Activated naive CD4-positive, alpha-beta T cell treated with anti-CD3 and anti-CD28 coated beads, Interleukin-2, amount 10 ng/mL, durations not matched to agents 7 days and 5 days (primary cell): ENCODE results near the gene MEF2C.

Experiments
- CTCF ChIA-PET: fragments of 350-600 bp; sonication (Branson Sonifier 250); formaldehyde crosslinking; loops from one replicate; lab custom pipeline; 2021; ENCODE audit warnings: antibody characterized with exemption; lab: Charles Lee
- DNase-seq: peaks from one replicate; pipeline ENCODE4 v3.0.0-alpha.2; 2020
- H3K27ac Mint-ChIP-seq: one replicate; pipeline ENCODE4 v1.8.0; 2021; ENCODE audit warnings: mild to moderate bottlenecking, moderate library complexity, mixed read lengths
- H3K27me3 Mint-ChIP-seq: one replicate; pipeline ENCODE4 v1.8.0; 2021; ENCODE audit warnings: mild to moderate bottlenecking, mixed read lengths
- H3K36me3 Mint-ChIP-seq: one replicate; pipeline ENCODE4 v1.8.0; 2021; ENCODE audit warnings: mixed read lengths
- H3K4me1 Mint-ChIP-seq: one replicate; pipeline ENCODE4 v1.8.0; 2021; ENCODE audit warnings: mixed read lengths
- H3K4me3 Mint-ChIP-seq: one replicate; pipeline ENCODE4 v1.8.0; 2021; ENCODE audit warnings: mild to moderate bottlenecking, moderate library complexity, mixed read lengths
- H3K9me3 Mint-ChIP-seq: one replicate; pipeline ENCODE4 v1.8.0; 2021; ENCODE audit warnings: mixed read lengths

Gene MEF2C

GRCh38 chr5:88719434-88719833, 163.6 kb downstream of the MEF2C start:
- CTCF ChIA-PET = no interaction called here
- H3K27me3 Mint-ChIP-seq = peaks cover 11% of the 10 kb centered on the region
- H3K9me3 Mint-ChIP-seq = no peaks in the 10 kb centered on the region
- H3K36me3 Mint-ChIP-seq = no peaks in the 10 kb centered on the region
- H3K4me3 Mint-ChIP-seq = no peak overlapping the region
- no peak for DNase-seq
- H3K4me1 Mint-ChIP-seq = no peaks in the 10 kb centered on the region
- H3K27ac Mint-ChIP-seq = no peak overlapping the region

DNA sequence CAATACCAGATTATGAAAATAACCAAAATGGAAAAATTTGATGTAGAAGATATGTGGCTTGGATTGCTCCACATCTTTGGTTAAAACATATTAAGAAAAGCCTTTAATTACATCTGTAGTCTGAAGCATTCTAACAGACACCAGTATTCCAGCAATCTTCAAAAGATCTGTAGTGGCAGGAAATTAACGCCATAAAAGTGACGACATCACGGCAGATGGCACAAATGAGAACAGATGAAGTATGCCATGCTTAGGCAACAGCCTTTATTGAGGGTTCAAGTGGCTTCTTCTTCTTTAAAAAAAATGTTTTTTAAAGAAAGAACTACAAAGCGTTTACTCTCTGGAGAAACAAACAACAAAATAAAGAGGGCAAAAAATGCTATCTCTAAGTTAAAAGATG, 164.2 kb downstream of the MEF2C start:
- Mint-ChIP-seq H3K27me3 (peaks cover 11% of the 10 kb centered on the region), H3K4me1 (no peaks in the 10 kb centered on the region), H3K36me3 (no peaks in the 10 kb centered on the region), H3K27ac (no peak overlapping the region), H3K9me3 (no peaks in the 10 kb centered on the region), H3K4me3 (no peak overlapping the region)
- CTCF ChIA-PET = no interaction called here
- DNase-seq = no peak

GRCh38 chr5:88716101-88716500, 166.9 kb downstream of the MEF2C start:
- CTCF ChIA-PET = no interaction called here
- H3K36me3 Mint-ChIP-seq = no peaks in the 10 kb centered on the region
- no peaks in the 10 kb centered on the region for H3K4me1 Mint-ChIP-seq
- H3K4me3 Mint-ChIP-seq = no peak overlapping the region
- no peaks in the 10 kb centered on the region for H3K9me3 Mint-ChIP-seq
- no peak overlapping the region for H3K27ac Mint-ChIP-seq
- DNase-seq = no peak
- H3K27me3 Mint-ChIP-seq = peaks cover 10% of the 10 kb centered on the region

- Mint-ChIP-seq H3K4me3 (no peak overlapping the region), H3K4me1 (no peaks in the 10 kb centered on the region), H3K27me3 (peaks cover 8% of the 10 kb centered on the region), H3K9me3 (no peaks in the 10 kb centered on the region), H3K27ac (no peak overlapping the region), H3K36me3 (no peaks in the 10 kb centered on the region)
- no peak for DNase-seq
- CTCF ChIA-PET = no interaction called here
These were observed 167.5 kb downstream of the MEF2C start for GRCh38 chr5:88715503-88715902.

GRCh38 chr5:88713818-88714217, 169.2 kb downstream of the MEF2C start:
- H3K9me3 Mint-ChIP-seq = no peaks in the 10 kb centered on the region
- no peak for DNase-seq
- no peak overlapping the region for H3K27ac Mint-ChIP-seq
- peaks cover 8% of the 10 kb centered on the region for H3K27me3 Mint-ChIP-seq
- no peak overlapping the region for H3K4me3 Mint-ChIP-seq
- CTCF ChIA-PET = interaction anchor here (0.9 kb wide), 1 partner anchor 12 kb away, joined by 4 read pairs; no protein-coding TSS in a partner anchor
- H3K4me1 Mint-ChIP-seq = no peaks in the 10 kb centered on the region
- no peaks in the 10 kb centered on the region for H3K36me3 Mint-ChIP-seq

DNA sequence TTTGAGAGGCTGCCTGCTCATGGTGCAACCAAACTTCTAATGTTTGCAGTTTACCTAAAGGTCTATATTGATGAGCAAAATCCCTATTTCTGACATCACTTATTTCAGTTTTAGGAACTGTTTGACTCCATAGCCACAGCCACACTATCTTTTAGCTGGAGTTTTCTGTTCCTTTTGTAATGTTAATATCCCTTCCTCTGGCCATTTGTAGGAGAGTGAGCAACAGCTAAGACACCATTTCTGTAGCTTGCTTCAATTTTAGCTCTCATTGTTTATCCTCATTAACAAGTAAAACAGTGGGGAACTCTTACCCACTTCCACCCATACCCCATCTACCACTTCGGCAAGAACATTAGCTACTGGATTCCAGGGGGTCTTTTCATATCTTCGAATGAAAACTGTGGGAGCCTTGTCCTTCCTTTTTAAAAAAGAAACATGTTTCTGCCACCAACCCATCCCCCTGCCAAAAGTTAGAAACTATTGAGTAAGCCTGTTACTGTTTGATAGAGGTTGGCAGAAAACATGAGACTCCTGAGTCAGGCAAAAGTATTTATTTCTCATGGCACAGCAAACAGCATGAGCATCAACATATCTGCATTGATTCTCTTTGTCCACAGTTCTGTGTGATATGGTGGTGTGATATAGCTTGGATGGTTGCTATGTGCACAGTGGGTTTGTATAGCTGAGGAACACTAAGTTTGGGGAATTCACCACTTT, 174.1 kb downstream of the MEF2C start:
- H3K27ac Mint-ChIP-seq = no peak overlapping the region
- no peaks in the 10 kb centered on the region for H3K4me1 Mint-ChIP-seq
- CTCF ChIA-PET = interaction anchor here (1.1 kb wide), 1 partner anchor 61 kb away, joined by 3 read pairs; no protein-coding TSS in a partner anchor
- H3K4me3 Mint-ChIP-seq = no peak overlapping the region
- no peaks in the 10 kb centered on the region for H3K27me3 Mint-ChIP-seq
- no peaks in the 10 kb centered on the region for H3K9me3 Mint-ChIP-seq
- H3K36me3 Mint-ChIP-seq = no peaks in the 10 kb centered on the region
- DNase-seq = no peak

DNA sequence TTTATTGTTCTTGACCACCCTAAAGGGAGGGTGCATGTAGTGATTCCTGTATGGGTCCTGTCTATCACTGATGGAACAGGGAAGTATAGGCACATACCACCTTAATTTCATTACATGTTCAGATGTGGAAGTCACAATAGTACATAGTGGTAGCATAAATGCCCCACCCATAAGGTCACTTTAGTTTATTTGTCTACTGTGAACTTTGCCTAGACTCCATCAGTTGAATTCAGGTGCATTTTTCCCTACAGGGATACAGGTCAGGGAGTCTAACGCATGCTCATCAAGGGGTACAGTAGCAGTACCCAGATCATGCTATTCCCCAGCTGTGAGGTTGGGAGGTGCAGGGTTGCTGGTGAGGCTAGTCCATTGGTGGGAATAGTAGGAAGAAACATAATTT, 175.0 kb downstream of the MEF2C start:
- Mint-ChIP-seq H3K4me3 (no peak overlapping the region), H3K9me3 (no peaks in the 10 kb centered on the region), H3K4me1 (no peaks in the 10 kb centered on the region), H3K36me3 (no peaks in the 10 kb centered on the region), H3K27ac (no peak overlapping the region), H3K27me3 (no peaks in the 10 kb centered on the region)
- DNase-seq = no peak
- CTCF ChIA-PET = interaction anchor here (0.9 to 1.1 kb wide), 2 partner anchors 10 to 19 kb away, joined by 3 to 4 read pairs; no protein-coding TSS in a partner anchor

DNA sequence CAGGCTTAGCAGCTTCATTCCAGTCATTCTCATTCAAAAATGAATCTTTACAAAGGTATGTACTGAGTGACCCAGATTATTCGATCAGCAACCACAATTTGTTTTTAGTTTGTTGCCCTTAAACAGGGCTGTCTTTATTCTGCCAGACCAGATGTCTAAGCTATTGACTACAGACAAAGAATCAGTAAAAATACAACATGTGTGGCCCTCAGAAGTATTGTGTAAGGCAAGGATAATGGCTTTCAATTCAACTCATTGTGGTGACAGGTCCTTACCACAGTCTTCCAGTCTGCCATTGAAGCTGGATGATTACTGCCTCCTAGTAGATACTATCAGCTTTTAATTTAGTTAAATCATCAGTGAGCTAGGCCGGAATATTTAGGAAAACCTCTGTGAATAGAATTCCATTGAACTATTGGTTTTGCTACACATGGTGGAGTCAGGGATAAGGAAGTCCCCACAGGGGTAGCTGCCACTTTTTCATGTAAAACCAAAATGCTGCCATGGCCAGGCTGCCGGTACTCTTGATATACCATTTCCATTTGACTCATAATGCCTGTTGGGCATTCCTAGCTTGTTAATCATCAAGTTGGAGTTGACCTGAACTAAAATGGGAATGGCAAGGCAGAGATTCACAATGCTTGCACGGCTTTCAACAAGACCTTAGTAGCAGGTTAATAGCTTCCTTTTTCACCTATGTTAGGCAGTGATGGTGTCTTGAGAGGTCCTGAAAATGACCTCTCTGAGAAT, 175.6 kb downstream of the MEF2C start:
- Mint-ChIP-seq H3K27ac (no peak overlapping the region), H3K9me3 (no peaks in the 10 kb centered on the region), H3K4me1 (no peaks in the 10 kb centered on the region), H3K4me3 (no peak overlapping the region), H3K36me3 (no peaks in the 10 kb centered on the region), H3K27me3 (no peaks in the 10 kb centered on the region)
- DNase-seq = no peak
- CTCF ChIA-PET = interaction anchor here (0.9 to 1.1 kb wide), 3 partner anchors 9 to 20 kb away, joined by 3 to 4 read pairs (median 4); no protein-coding TSS in a partner anchor

- no peak overlapping the region for H3K27ac Mint-ChIP-seq
- CTCF ChIA-PET = no interaction called here
- H3K4me1 Mint-ChIP-seq = no peaks in the 10 kb centered on the region
- H3K27me3 Mint-ChIP-seq = peaks cover 5% of the 10 kb centered on the region
- H3K9me3 Mint-ChIP-seq = no peaks in the 10 kb centered on the region
- DNase-seq = no peak
- no peak overlapping the region for H3K4me3 Mint-ChIP-seq
- no peaks in the 10 kb centered on the region for H3K36me3 Mint-ChIP-seq
These were observed 180.7 kb downstream of the MEF2C start for GRCh38 chr5:88702332-88702731.

DNA sequence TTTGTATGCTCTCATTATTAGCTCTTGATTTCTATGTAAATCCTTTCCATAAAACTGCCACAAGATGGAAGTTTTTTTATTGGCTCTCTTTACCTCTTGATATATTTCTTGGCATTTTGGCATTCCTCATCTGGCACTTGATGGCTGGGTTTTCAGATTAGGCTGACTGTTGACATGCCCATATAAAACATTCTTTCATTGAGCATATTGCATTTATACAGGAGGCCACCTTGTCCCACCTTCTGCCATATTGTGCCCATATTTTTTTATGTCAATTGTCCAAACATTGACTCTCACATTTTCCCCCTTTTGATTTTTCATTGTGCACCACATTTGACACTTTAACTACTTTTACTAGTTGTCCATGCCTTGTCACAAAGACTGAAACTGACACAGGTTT, 182.9 kb downstream of the MEF2C start:
- Mint-ChIP-seq H3K9me3 (no peaks in the 10 kb centered on the region), H3K4me3 (no peak overlapping the region), H3K4me1 (no peaks in the 10 kb centered on the region), H3K27ac (no peak overlapping the region), H3K36me3 (no peaks in the 10 kb centered on the region), H3K27me3 (peaks cover 24% of the 10 kb centered on the region)
- DNase-seq = no peak
- CTCF ChIA-PET = no interaction called here

- no peak for DNase-seq
- H3K36me3 Mint-ChIP-seq = peaks cover 2% of the 10 kb centered on the region
- H3K27ac Mint-ChIP-seq = no peak overlapping the region
- no peaks in the 10 kb centered on the region for H3K9me3 Mint-ChIP-seq
- H3K27me3 Mint-ChIP-seq = peaks cover 42% of the 10 kb centered on the region
- CTCF ChIA-PET = interaction anchor here (0.9 to 1.2 kb wide), 2 partner anchors 9 to 18 kb away, joined by 3 to 4 read pairs; no protein-coding TSS in a partner anchor
- no peak overlapping the region for H3K4me3 Mint-ChIP-seq
- no peaks in the 10 kb centered on the region for H3K4me1 Mint-ChIP-seq
These were observed 184.7 kb downstream of the MEF2C start for GRCh38 chr5:88698290-88698689.

- DNase-seq = no peak
- no peaks in the 10 kb centered on the region for H3K9me3 Mint-ChIP-seq
- H3K4me3 Mint-ChIP-seq = no peak overlapping the region
- no peak overlapping the region for H3K27ac Mint-ChIP-seq
- peaks cover 2% of the 10 kb centered on the region for H3K36me3 Mint-ChIP-seq
- H3K27me3 Mint-ChIP-seq = peaks cover 60% of the 10 kb centered on the region
- CTCF ChIA-PET = interaction anchor here (0.7 to 2.6 kb wide), 4 partner anchors 11 to 916 kb away, joined by 3 to 9 read pairs (median 4); no protein-coding TSS in a partner anchor
- H3K4me1 Mint-ChIP-seq = no peaks in the 10 kb centered on the region
These were observed 186.5 kb downstream of the MEF2C start for GRCh38 chr5:88696466-88696865.

DNA sequence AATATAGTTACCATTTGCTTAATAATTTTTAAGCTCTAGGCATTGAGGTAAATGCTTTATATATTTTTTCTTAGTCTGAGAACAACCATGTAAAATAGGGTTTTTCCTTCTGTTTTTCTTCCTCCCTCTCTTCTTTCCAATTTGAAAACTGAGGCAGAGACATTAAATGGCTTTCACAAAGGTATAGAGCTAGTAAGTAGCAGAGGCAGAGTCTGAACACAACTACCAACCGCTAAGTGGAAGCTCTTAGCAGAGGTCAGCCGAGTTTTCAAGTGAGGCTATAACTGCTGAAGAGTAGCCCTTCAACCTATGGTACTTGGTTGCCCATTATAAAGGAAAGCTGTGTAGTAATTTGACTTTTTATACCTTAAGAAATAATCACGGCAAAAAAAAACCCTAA, 187.1 kb downstream of the MEF2C start:
- no peaks in the 10 kb centered on the region for H3K9me3 Mint-ChIP-seq
- H3K4me3 Mint-ChIP-seq = no peak overlapping the region
- H3K36me3 Mint-ChIP-seq = peaks cover 5% of the 10 kb centered on the region
- CTCF ChIA-PET = interaction anchor here (0.7 to 2.6 kb wide), 4 partner anchors 11 to 915 kb away, joined by 3 to 9 read pairs (median 4); no protein-coding TSS in a partner anchor
- no peak for DNase-seq
- H3K27ac Mint-ChIP-seq = no peak overlapping the region
- H3K27me3 Mint-ChIP-seq = peaks cover 65% of the 10 kb centered on the region
- peaks cover 3% of the 10 kb centered on the region for H3K4me1 Mint-ChIP-seq

DNA sequence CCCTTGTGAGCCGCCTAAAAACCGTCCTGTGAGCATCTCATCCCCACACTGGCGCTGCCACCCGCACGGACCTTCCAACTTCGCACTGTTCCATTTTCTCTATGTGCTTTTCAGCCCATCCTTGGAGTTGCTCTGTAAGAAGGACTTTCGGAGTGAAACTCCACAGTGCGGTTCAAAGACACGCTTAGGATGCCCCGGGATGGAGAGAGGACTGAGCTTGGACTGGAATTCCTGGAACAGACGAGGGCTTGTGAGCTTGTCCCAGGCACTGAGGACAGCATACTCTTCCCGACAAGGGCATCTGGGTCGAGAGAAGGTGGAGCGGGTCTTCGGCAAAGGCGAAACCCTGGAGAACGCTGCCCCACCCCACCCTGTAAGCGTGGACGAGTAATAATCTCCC, 187.8 kb downstream of the MEF2C start:
- no peaks in the 10 kb centered on the region for H3K9me3 Mint-ChIP-seq
- H3K36me3 Mint-ChIP-seq = peaks cover 7% of the 10 kb centered on the region
- CTCF ChIA-PET = interaction anchor here (1.6 to 2.6 kb wide), 2 partner anchors 19 to 914 kb away, joined by 4 to 9 read pairs; no protein-coding TSS in a partner anchor
- H3K27ac Mint-ChIP-seq = no peak overlapping the region
- peaks cover 9% of the 10 kb centered on the region for H3K4me1 Mint-ChIP-seq
- DNase-seq = no peak
- H3K27me3 Mint-ChIP-seq = peaks cover 72% of the 10 kb centered on the region
- H3K4me3 Mint-ChIP-seq = no peak overlapping the region
